CD4-positive, alpha-beta T cell treated with Interleukin-1 beta for 1 hour (primary cell): ENCODE measurements around the gene COX6B2.
"Not testable (repeated sequence)": the region's sequence is repeated elsewhere in the genome, so short reads cannot be mapped to it uniquely, and the experiment has no call there.

Experiments
- DNase-seq, 2 donors: peaks; one replicate each; pipeline ENCODE4 v3.0.0-alpha.2; 2020 to 2022

COX6B2 gene

GRCh38 chr19:55354698-55355212 lies at the start of gene COX6B2:
COX6B2 (minus strand) TSS chr19:55354719; CDS start chr19:55354521, 198 bp downstream.
- DNase-seq, result no peak

- DNase-seq, result no peak
These were observed 48.0 kb upstream of the COX6B2 start for GRCh38 chr19:55402509-55402908.

GRCh38 chr19:55401390-55401789 lies 46.9 kb upstream of the COX6B2 start:
- not testable (repeated sequence) for DNase-seq

- DNase-seq, result no peak
These were observed 46.0 kb upstream of the COX6B2 start for GRCh38 chr19:55400281-55401087.

GRCh38 chr19:55398200-55398925 lies 43.8 kb upstream of the COX6B2 start:
- DNase-seq, result no peak

GRCh38 chr19:55392820-55393761 lies 38.6 kb upstream of the COX6B2 start:
- no peak for DNase-seq

GRCh38 chr19:55391702-55392615 lies 37.4 kb upstream of the COX6B2 start:
- no peak for DNase-seq

GRCh38 chr19:55391191-55391670 lies 36.7 kb upstream of the COX6B2 start:
- no peak for DNase-seq

GRCh38 chr19:55390461-55390880 lies 36.0 kb upstream of the COX6B2 start:
- peak in 1 of 2 donors; percentile 4 for DNase-seq

- DNase-seq, result peak in 1 of 2 donors; percentile 16
These were observed 35.1 kb upstream of the COX6B2 start for GRCh38 chr19:55389386-55390317.

GRCh38 chr19:55387736-55388497 lies 33.4 kb upstream of the COX6B2 start:
- no peak for DNase-seq

- no peak for DNase-seq
These were observed 32.0 kb upstream of the COX6B2 start for GRCh38 chr19:55386493-55386971.

GRCh38 chr19:55385724-55386492 lies 31.4 kb upstream of the COX6B2 start, which contains the start of gene RPL28:
RPL28 (plus strand) TSS chr19:55385932; CDS start chr19:55386358, 426 bp downstream.
- DNase-seq, result peak; percentile 99

GRCh38 chr19:55384920-55385723 lies 30.6 kb upstream of the COX6B2 start:
- DNase-seq, result peak; percentile 94 to 96

GRCh38 chr19:55384131-55384919 lies 29.8 kb upstream of the COX6B2 start, which contains the start of gene TMEM238:
TMEM238 (minus strand) TSS chr19:55384292; CDS start chr19:55384259, 33 bp downstream.
- peak; percentile 18 to 46 for DNase-seq
